HG02623 (cell line): Measurements from ENCODE around the gene H1-8.

Experiments
- ATAC-seq: cut with Tn5 transposase; IDR thresholded peaks from one replicate; pipeline ENCODE4 v1.9.1; 2021; ENCODE audit warnings: moderate library complexity; ENCODE audit not compliant: unreplicated experiment

H1-8 gene

DNA sequence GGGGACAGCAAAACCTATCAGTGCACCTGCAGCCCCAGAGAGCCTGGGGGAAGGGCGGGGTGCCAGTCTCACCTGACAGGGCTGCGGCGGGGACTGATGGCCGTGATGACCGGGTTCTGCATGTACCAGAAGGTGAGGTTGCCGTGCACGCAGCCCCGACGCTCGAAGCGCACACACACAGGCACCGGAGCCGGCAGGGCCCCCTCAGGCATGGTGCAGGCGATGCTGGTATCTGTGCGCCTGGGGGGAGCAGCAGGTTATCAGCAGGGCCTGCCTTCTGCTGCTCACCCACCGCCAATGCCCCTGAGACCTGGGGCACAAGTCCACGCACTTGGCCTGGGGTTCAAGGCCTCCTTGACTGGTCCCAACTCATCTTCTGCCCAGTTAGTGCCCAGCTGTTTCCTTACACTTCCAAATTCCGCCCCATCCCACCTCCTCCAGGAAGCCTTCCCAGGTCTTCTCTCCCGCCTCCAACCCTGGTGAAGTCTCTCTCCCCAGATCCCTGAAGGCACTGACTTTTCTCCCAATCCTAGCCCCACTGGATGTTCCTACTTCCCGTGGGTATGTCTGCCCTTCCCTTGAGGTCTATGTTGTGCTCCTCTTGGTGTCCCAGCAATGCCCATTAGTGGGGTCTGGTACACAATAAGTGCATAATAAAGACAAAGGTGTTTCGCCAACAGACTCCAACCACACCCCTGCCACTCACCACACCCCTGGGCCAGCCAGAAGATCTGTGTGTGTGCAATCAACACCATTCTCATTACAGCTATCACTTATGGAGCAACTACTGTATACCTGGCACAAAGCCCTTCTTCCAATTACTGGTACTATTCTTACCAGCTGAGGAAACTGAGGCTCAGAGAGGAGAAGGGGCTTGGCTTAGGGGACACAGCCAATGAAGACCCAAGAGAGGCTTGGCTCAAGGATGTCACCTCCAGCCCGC is 28.9 kb downstream of the H1-8 start:
- ATAC-seq = no peak

DNA sequence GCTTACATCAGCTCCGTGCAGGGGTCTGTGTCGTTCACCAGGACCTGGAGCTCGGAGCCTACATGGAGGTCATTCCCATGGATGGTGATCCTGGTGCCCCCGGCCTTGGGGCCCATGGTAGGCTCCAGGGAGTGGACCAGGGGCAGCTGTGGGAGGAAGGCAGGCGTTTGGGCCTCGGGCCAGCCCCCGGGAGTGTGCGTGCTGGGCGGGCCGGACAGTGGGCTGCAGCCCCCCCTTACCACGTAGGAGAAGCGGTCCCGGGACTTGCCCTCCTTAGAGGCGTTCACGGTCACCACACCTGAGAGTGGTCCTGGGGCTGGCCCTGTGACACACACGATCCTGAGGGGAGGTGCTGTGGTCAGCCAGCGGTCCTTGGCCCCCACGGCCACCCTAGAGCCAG is 29.6 kb downstream of the H1-8 start:
- no peak for ATAC-seq

DNA sequence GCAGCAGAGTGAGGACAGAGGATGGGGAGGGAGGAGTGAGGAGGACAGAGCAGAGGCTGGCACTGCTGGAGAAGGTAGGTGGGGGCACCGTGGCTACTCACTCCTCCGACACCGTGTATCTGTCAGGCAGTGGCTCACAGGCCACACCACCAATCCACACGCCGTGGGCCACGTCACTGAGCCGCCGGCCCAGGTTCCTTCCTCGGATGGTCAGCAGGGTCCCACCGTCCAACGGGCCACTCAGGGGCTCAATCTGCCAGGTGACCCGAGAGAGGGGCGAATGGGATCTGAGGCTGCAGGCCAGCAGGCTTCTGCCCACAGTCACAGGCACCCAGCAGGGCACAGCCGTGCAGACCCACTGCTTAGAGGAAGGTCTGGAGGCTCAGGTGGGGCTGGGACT is 30.5 kb downstream of the H1-8 start:
- ATAC-seq = no peak

DNA sequence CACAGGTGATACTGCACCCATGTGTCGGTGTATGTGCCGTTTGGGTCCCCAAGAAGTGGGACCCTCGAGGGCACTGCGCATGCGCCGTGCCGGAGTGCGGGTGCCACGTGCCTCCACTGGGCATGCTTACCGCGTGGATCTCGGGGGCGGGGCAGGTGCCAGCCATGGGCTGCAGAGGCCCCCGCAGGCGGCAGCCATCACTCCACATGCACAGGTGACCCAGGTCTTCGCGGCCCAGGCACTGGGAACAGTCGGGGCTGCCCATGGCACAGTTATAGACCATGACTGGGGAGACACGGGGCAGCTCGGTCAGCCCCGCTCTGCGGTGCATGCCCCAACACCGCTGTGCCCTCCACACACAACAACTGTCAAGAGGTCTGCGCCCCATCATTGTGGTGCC is 31.2 kb downstream of the H1-8 start:
- no peak for ATAC-seq

DNA sequence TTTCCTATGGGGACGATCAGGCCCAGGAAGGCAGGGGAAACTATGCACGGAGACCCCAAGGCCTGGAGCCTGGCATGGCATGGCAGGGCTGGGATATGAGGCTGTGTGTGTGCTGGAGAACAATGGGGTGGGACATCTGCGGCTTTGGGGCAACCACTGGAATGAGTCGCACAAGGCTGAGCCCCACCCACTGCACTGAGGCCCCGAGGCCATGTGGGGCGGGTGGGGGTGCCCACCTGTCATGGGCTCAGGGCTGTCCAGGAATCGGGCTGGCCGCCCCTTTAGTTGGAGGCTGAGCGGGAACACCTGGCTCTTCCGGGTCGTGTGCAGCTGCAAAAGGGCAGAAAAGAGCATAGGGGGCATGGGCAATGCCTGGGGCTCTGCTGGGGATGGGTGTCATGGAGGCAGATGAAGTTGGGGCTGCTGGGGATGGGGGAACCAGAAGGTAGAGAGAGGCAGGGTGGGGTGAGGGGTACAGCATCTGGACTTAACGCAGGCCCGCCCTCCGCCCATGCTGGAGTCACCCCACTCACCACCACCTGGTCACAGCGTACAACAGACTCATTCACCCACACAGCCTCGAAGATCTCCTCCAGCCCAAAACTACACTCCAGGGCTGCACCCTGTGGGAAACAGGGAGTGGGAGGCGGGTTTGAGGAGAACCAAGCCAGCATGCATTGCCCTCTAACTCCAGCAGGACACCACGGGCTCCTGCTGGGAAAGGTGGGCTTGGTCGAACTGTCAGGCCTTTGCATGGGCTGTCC is 32.4 kb downstream of the H1-8 start:
- ATAC-seq = no peak

DNA sequence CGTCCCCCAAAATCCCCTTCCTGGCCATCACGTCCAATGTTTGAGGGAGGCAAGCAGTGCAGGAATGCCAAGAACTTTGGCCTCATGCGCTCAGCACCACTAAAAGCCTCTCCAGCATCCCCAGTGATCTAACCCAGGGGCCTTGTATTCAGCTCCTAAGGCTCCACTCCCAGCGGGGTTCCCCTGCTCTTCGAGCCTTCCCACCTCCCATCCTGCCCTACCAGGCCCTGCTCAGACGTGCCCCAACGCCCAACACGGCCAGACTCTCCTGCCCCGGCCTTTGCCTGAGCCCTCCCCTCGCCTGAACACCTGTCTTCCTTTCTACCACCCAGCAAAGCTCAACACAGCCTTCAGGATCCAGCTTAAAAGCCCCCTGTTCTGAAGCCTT is 33.0 kb downstream of the H1-8 start:
- no peak for ATAC-seq

DNA sequence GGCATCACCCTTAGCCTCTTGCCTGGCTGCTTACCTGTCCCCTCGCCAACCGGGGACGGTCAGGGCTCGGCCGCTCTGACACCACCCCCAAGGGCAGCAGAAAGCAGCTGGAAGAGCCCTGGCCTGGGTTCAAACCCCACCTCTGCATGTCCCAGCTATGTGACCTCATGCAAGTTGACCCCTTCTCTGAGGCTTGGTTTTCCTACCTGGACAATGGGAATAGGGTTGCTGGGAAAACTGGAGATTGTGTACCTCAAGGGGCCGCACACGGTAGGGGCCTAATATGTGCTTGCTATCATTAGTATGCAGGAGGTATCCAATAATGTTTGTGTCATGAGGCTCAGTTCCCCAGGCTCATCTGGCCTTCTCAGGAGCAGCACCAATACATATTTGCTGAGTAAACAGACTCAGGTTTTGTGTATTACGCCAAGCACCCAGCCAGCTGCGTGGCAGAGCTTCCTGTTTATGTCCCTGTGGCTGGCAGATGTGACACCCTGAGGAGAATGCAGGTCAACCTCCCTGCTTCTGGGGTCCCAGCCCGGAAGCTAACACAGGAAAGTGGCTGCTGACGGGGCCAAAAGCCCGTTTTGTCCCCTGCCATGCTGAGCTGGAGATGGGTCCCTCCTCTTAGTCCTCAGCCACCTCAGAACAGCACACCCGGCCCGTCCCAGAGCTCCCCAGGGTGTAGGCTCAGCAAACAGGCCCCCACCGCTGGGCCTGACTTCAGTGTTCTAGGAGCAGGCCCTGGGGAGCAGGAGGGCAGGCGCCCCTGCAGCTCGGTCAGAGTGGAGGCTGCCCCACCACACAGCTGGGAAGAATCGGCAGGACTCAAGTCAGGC is 33.8 kb downstream of the H1-8 start:
- ATAC-seq = no peak

DNA sequence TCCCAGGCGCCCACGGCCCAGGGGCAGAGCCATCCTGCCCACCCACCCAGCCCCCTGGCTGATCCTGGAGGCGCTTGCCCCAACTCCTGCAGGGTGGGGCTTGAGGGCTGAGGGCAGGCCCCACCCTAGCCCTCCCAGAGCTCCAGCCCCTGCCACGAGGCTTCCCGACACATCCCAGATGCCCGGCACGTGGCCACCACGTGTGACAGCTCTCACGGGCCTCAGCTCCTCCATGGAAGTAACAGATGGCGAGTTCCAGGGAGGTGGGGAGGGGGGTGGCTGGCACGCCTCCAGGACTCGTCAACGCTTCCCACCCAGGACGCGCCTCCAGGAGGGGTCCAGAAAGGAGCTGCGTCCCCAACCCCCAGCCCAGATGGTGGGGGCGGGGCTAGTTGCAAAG is 34.4 kb downstream of the H1-8 start:
- no peak for ATAC-seq

DNA sequence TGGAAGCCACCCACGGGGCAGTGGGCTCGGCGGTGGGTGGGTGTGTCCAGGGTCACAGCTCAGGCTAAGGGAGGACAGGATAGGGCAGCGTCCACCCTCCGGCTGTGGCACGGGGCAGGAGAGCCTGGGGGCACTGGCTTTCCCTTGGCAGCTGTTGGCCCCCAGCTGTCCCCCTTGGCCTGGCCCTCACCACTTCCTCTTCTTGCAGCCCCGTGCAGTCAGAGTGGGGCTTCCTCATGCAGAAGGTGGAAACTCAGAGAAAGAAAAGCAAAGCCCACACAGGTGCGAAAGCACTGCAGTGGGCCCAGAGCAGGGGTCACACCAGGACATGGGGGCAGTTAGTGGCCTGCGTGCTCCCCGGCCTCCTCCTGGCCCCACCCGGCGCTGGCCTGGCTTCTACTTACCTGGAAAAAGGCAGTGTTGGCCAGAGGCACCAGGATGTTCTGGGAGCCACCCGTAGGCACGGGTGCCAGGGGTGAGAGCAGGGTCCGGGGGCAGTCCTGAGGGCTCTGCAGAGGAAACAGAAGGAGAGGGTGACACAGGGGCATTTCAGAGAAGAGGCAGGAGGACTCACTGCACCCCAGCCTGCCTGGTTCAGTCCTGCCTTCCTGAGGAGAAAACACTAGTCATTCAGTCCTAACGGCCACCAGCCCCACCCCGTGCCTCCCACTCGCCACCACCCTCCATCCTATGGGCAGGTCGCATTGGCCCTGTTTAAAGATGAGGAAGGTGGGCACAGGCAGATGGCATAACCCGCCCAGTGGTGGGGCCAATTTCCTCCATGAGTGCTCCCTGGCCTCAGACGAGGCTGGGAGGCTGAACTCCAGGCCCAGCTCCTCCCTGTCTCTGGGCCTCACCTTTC is 35.2 kb downstream of the H1-8 start:
- peak; percentile 54 for ATAC-seq

DNA sequence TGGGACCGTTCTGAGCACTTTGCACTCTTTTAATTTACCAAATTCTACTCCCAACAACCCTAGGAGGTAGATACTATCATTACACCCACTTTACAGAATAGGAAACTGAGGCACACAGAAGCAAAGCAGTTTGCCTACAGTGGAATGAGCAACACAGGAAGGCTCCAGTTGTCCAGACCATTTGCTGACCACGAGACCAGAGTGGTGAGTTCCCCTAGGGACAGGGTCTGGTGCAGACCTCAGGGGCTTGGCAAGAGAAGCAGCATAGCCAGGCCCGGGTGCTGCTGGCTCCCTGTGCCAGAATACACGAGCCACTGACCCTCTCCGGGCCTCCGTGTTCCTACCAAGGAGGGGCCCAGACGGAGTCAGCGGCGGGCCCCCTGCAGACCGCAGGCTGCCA is 37.0 kb downstream of the H1-8 start:
- no peak for ATAC-seq

DNA sequence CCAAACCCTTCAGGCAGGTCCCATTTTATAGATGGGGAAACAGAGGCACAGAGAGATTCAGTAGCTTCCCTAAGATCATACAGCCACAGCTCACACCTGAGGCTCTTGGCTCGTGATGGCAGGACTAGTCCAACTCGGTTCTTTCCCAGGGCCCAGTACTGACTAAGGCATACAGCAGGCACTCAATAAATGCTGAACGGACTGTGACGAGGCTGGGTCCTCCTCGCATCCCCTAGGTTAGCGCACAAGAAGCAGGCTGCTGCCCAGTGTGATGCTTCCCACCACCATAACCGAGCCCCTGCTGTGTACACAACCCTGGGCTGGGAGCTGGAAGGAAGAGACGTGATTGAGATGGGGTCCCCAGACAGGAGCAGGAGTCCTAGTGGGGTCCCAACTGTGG is 38.6 kb downstream of the H1-8 start:
- ATAC-seq = no peak

DNA sequence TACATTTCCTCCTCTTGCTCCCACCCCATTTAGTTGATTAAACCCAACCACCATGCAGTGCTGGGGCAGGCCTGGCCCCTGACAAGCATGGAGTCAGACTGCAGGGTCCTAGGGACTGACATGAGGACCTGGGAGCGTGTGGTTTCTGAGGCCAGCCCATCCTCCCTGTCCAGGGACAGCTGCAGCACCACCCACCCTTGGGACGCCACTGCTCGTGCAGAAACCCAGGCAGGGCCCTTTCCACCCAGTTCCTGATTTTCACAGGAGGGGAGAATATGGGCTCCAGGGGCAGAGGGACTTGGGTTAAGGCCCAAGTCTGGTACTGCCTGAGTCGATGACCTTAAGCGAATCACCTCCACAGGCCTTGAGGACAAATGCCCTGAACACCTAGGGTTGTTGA is 39.8 kb downstream of the H1-8 start:
- ATAC-seq = no peak

DNA sequence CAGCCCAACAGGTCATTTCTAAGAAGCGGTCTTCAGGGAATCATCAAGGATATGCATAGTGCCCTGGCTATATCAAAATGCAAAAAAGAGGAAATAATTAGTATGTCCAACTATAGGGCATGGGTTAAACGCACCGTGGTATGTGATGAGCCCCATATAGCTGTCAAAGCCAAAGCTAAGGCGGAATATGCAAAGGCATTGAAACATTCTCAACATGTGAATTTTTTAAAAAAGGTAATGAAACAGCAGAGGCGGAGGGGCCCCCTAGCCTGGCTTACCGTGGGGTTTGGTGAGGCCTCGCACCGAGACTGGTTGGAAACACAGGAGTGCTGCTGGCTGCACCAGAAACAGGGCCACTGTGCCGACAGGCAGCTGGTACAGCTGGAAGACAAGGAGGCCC is 40.3 kb downstream of the H1-8 start:
- no peak for ATAC-seq

DNA sequence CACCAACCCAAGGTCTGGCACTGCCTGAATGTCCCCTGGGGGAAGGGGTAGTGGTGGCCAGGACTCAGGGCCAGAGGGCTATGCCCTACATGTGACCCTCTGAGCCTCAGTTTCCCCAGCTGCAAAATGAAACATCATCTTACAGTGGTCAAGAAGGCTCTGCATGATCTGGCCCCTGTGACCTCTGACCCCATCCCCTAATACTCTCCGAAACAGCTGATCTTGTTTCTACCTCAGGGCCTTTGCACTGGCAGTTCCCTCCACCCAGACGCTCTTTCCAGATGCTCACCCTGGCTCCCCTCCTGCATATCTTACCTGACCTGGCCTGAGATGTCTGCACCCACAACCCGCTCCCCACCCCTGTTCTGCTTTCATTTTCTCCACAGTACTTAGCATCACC is 41.7 kb downstream of the H1-8 start:
- no peak for ATAC-seq

DNA sequence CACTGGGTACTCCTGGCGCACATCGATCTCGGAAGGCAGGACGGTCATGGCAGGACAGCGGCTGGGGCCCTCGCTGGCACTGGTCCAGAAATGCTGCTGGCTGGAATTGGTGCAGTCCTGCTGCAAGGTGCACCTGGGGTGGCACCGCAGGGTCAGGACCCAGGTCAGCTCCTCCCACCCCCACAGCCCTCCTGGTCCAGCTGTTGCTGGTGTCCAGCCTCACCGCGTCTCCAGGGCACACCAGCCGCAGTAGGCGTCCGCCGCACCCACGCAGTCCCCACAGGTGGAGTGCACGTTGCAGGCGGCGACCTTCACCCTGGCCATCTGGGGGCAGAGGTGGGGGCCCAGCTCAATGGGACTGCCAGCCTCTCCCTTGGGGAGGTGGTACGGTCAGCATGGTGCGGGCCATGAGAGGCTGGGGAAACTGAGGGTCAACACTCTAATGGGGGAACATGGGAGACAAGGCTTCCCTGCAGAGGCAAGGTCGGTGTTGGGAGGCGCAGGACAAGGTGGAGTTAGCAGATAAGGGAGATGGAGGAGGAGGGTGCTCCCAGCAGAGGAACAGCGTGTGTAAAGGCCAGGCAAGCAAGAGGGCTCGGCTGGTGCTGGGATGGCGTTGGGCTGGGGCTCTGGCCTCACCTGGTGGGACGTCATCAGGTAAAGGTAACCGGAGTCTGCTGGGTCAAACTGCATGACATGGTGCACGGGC is 43.1 kb downstream of the H1-8 start:
- no peak for ATAC-seq

DNA sequence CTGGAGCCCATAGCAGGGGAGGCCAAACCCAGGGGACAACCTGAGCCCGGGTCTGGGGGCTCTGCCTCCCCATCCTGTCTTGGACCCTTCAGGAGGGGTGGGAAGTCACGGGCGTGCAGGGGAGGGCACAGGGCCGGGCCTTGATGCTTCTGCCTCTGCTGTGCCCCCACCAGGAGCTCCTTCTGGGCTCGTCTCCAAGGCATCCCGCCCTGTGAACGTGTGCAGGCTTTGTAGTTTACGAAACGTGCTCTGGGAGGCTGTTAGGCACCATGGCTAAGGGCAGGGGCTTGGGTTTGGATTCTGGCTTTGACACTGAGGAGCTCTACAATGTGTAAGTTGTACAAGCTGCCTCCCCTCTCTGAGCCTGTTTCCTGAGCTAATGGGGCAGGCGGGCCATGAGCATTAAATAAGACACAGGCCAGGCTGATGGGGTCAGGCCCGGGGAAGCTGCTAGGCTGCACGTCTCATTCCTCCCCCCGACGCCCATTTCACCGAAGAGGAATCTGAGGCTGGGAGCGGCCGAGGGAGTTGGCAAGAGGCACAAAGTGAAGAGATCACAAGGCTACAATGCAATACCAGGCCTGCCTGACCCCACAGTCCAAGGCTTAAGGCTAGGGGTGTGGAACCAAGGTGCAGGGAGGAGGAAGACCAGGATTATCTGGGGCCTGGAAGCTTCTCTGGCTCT is 43.9 kb downstream of the H1-8 start:
- no peak for ATAC-seq

DNA sequence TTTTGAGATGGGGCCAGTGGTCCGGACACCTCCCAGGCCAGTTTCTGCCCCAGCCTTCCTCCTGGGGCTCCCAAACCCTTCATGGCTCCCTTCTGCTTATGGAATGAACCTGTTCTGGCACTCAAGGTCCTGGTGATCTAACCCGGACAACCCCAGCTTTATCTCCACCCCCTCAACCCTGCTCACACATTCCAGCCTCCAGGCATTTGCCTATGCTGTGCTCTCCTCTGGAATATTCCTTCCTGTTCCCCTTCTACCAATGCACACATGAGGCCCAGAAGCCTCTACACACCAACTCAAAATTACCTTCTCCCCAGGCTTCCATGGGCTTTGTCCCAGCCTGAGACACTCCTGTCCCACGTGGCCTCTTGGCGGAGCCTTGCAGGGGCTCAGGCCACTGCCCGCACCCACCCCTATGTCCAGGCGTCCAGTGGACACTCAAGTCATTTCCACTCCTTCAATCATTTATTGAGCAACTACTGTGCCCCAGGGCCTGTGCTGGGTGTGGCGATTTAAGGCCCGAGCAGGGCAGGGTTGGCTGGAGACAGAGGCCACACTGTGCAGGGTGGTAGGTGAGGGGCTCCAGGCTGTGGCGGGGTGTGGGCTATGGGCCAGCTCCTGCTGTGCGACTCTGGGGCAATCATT is 44.7 kb downstream of the H1-8 start:
- ATAC-seq = no peak

DNA sequence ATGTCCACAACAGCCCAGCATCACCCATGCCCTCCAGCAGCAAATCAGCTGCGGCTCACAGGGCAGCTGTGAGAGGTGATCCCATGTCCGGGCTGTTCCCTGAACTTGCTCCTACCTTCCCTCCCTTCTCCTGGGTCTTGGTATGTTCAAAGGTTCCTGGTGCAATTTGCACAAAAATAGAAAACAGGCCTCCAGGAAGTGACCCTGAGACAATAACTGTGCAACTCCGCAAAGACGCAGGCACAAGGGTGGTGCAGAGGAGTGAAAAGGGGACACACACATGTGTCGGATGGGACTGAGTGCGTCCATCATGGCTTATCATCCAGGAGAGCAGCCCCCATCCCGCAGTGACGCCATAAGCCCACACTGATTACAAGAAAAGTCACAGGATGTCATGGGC is 47.2 kb downstream of the H1-8 start:
- no peak for ATAC-seq

DNA sequence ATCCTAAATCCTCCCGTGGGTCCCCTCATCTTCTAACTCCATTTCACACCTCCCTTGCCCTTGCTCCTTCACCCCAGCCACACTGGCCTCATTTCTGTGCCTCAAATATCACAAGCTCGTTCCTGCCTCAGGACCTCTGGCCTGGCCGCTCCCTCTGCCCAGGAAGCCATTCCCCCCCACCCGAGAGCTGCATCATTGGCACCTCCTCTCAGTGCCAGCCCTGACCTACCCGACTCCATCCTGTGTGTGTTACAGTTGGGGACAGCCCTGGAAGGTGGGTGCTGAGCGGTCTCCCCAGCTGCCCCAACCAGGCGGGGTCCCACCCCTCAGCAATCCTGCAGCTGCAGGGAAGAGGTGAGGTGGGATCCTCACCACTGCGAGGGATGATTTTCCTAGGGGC is 49.0 kb downstream of the H1-8 start:
- ATAC-seq = no peak
